Aorta (tissue), 5 donors: Measurements from ENCODE around the gene ANKFN1. TPM values are rescaled to one million over a fixed set of nuclear protein-coding genes. Genes with fewer than 3 reads are reported as not detected.

Experiments used
- ATAC-seq: fragments of 200-7000 bp; cut with Tn5 transposase; one replicate; pipeline ENCODE4 v1.9.1; 2022; ENCODE audit warnings: moderate library complexity; ENCODE audit not compliant: low FRiP score
- DNase-seq, 2 donors: peaks; one replicate each; pipeline ENCODE4 v3.0.0-alpha.2; 2020
- H3K27ac ChIP-seq, 2 donors: one replicate each; pipeline ENCODE4 v1.5.1; 2013; ENCODE audit warnings: low read length in 2 of 2, mild to moderate bottlenecking in 2 of 2, moderate library complexity in 2 of 2, control low read depth in 1 of 2, inconsistent platforms in 1 of 2, low read depth in 1 of 2
- H3K27me3 ChIP-seq, 2 donors: one replicate each; pipeline ENCODE4 v1.6.1; 2013; ENCODE audit warnings: control low read depth in 1 of 2, low read length in 1 of 2, mild to moderate bottlenecking in 1 of 2, moderate library complexity in 1 of 2; ENCODE audit not compliant: insufficient read depth in 2 of 2, control insufficient read depth in 1 of 2
- H3K36me3 ChIP-seq, 2 donors: one replicate each; pipeline ENCODE4 v1.6.1; 2013; ENCODE audit warnings: control low read depth in 1 of 2, low read length in 1 of 2, mild to moderate bottlenecking in 1 of 2; ENCODE audit not compliant: insufficient read depth in 2 of 2, control insufficient read depth in 1 of 2
- H3K4me1 ChIP-seq, 2 donors: one replicate each; pipeline ENCODE4 v1.6.1; 2013; ENCODE audit warnings: low read length in 2 of 2, control low read depth in 1 of 2, mild to moderate bottlenecking in 1 of 2, moderate library complexity in 1 of 2; ENCODE audit not compliant: insufficient read depth in 2 of 2, control insufficient read depth in 1 of 2
- H3K4me3 ChIP-seq, 2 donors: one replicate each; pipeline ENCODE4 v1.5.1; 2013; ENCODE audit warnings: low read length in 2 of 2, control low read depth in 1 of 2, mild to moderate bottlenecking in 1 of 2
- H3K9me3 ChIP-seq: one replicate; pipeline ENCODE4 v1.6.1; 2013; ENCODE audit warnings: mild to moderate bottlenecking, low read length; ENCODE audit not compliant: control insufficient read depth
- WGBS, 2 donors: extraction: QIAGEN DNeasy Blood & Tissue Kit; methylation state at CpG; one replicate each; pipeline ENCODE4 v1.1.7; 2013; 5-methylcytosine and 5-hydroxymethylcytosine counted together
- intact Hi-C, 2 donors: fragments of 100-400 bp; cut with DNase I; formaldehyde crosslinking; loops; one replicate each; pipeline versions ENCODE4 v1.14.2 to v1.15.0; 2022
- polyA plus RNA-seq, 2 donors: library from polyadenylated mRNA; stranded (reverse); fragments of 200-250 nt; gene quantifications; one replicate each; pipeline ENCODE4 v1.2.3, GENCODE V29; 2013
- total RNA-seq, 2 donors: library from RNA; stranded (reverse); fragmentation: NEBNext Ultra II Directional; extraction: Animal tissue kit (Norgen Biotek cat#: 25700); gene quantifications; one replicate each; pipeline ENCODE4 v1.2.1, GENCODE V29; 2021
- donor health status: healthy with polysubstance abuse.
- donor health status: Bipolar disorder and iron deficiency.
- donor health status: DM: no; HTN: no; CAD: no.
- donor health status: DM: no; HTN: no; CAD: no.
- donor health status: DM: yes; HTN: yes; CAD: no.

ANKFN1 gene
- total and polyA plus RNA-seq, 4 donors: 0.15 to 0.99 (median 0.26) TPM; not detected in 1

GRCh38 chr17:56173026-56173425 lies 19.8 kb downstream of the ANKFN1 start:
- Histone ChIP-seq H3K4me1 (no peaks in the 10 kb centered on the region), H3K9me3 (no peaks in the 10 kb centered on the region), H3K27me3 (peaks cover 0 to 1% of the 10 kb centered on the region in 2 donors), H3K36me3 (no peaks in the 10 kb centered on the region), H3K4me3 (no peak overlapping the region), H3K27ac (no peak overlapping the region)
- DNase-seq (no peak), ATAC-seq (no peak)
- 87 to 97% methylated on average over 1 of the region's 1 CpG for WGBS, 2 donors
- intact Hi-C loops: no loop called here

GRCh38 chr17:56173958-56174835 lies 20.9 kb downstream of the ANKFN1 start:
- Histone ChIP-seq H3K9me3 (no peaks in the 10 kb centered on the region), H3K4me3 (no peak overlapping the region), H3K36me3 (no peaks in the 10 kb centered on the region), H3K27me3 (peaks cover 0 to 1% of the 10 kb centered on the region in 2 donors), H3K27ac (no peak overlapping the region), H3K4me1 (no peaks in the 10 kb centered on the region)
- WGBS, 2 donors: 29 to 31% methylated on average over 3 of the region's 3 CpGs
- intact Hi-C loops: no loop called here
- no peak for ATAC-seq
- DNase-seq: no peak

- ATAC-seq (no peak), DNase-seq (no peak)
- H3K27ac ChIP-seq: no peak overlapping the region
- peaks cover 0 to 1% of the 10 kb centered on the region in 2 donors for H3K27me3 ChIP-seq
- no peaks in the 10 kb centered on the region for H3K4me1 ChIP-seq
- no peaks in the 10 kb centered on the region for H3K36me3 ChIP-seq
- intact Hi-C loops: no loop called here
- H3K9me3 ChIP-seq: no peaks in the 10 kb centered on the region
- no peak overlapping the region for H3K4me3 ChIP-seq
- 41 to 43% methylated on average over 2 of the region's 2 CpGs for WGBS, 2 donors
Measured at GRCh38 chr17:56175299-56175955, 22.2 kb downstream of the ANKFN1 start.

GRCh38 chr17:56176091-56176490 lies 22.8 kb downstream of the ANKFN1 start:
- H3K27me3 ChIP-seq: peaks cover 0 to 1% of the 10 kb centered on the region in 2 donors
- H3K27ac ChIP-seq: no peak overlapping the region
- H3K9me3 ChIP-seq: no peaks in the 10 kb centered on the region
- no peaks in the 10 kb centered on the region for H3K36me3 ChIP-seq
- 9 to 15% methylated on average over 4 of the region's 4 CpGs for WGBS, 2 donors
- H3K4me3 ChIP-seq: no peak overlapping the region
- no peak for DNase-seq
- ATAC-seq: no peak
- H3K4me1 ChIP-seq: no peaks in the 10 kb centered on the region
- intact Hi-C loops: no loop called here

GRCh38 chr17:56177361-56177760 lies 24.1 kb downstream of the ANKFN1 start:
- Histone ChIP-seq H3K36me3 (no peaks in the 10 kb centered on the region), H3K27me3 (peaks cover 0 to 1% of the 10 kb centered on the region in 2 donors), H3K4me3 (no peak overlapping the region), H3K9me3 (no peaks in the 10 kb centered on the region), H3K4me1 (no peaks in the 10 kb centered on the region), H3K27ac (no peak overlapping the region)
- WGBS, 2 donors: 88 to 91% methylated on average over 2 of the region's 2 CpGs
- no peak for DNase-seq
- intact Hi-C loops: no loop called here
- ATAC-seq: no peak

GRCh38 chr17:56178203-56178602 lies 24.9 kb downstream of the ANKFN1 start:
- H3K9me3 ChIP-seq: no peaks in the 10 kb centered on the region
- no peaks in the 10 kb centered on the region for H3K4me1 ChIP-seq
- no peak overlapping the region for H3K4me3 ChIP-seq
- 88 to 92% methylated on average over 5 of the region's 5 CpGs for WGBS, 2 donors
- H3K27ac ChIP-seq: no peak overlapping the region
- intact Hi-C loops: no loop called here
- ATAC-seq: no peak
- H3K36me3 ChIP-seq: no peaks in the 10 kb centered on the region
- peaks cover 0 to 1% of the 10 kb centered on the region in 2 donors for H3K27me3 ChIP-seq
- no peak for DNase-seq

GRCh38 chr17:56182081-56182480 lies 28.8 kb downstream of the ANKFN1 start:
- no peaks in the 10 kb centered on the region for H3K9me3 ChIP-seq
- WGBS, 2 donors: 31 to 41% methylated on average over 1 of the region's 1 CpG
- no peak overlapping the region for H3K27ac ChIP-seq
- H3K36me3 ChIP-seq: no peaks in the 10 kb centered on the region
- DNase-seq: no peak
- intact Hi-C loops: no loop called here
- H3K4me3 ChIP-seq: no peak overlapping the region
- H3K4me1 ChIP-seq: no peaks in the 10 kb centered on the region
- H3K27me3 ChIP-seq: peaks cover 0 to 2% of the 10 kb centered on the region in 2 donors
- no peak for ATAC-seq

- Histone ChIP-seq H3K9me3 (no peaks in the 10 kb centered on the region), H3K4me1 (no peaks in the 10 kb centered on the region), H3K27ac (no peak overlapping the region), H3K36me3 (no peaks in the 10 kb centered on the region), H3K27me3 (peaks cover 0 to 2% of the 10 kb centered on the region in 2 donors), H3K4me3 (no peak overlapping the region)
- WGBS, 2 donors: 85 to 93% methylated on average over 6 of the region's 6 CpGs
- DNase-seq (no peak), ATAC-seq (no peak)
- intact Hi-C loops: no loop called here
Measured at GRCh38 chr17:56184650-56185049, 31.4 kb downstream of the ANKFN1 start.
